Neutrophil (primary cell): ENCODE results near the gene PAN2.

Experiments used
- H3K27ac ChIP-seq: fragments of 200-600 bp; sonication (generic); 2 replicates; pipeline ENCODE4 v1.5.1; 2016; ENCODE audit warnings: mild to moderate bottlenecking, moderate library complexity
- H3K27me3 ChIP-seq: fragments of 200-600 bp; sonication (generic); 2 replicates; pipeline ENCODE4 v1.6.0; 2016; ENCODE audit warnings: mild to moderate bottlenecking
- H3K36me3 ChIP-seq: fragments of 200-600 bp; sonication (generic); 2 replicates; pipeline ENCODE4 v1.5.1; 2017
- H3K4me1 ChIP-seq, 2 experiments: fragments of 200-600 bp in 1 of 2; sonication (generic) in 1 of 2; 1 replicate in 1 of 2; 2 replicates in 1 of 2; pipeline versions ENCODE4 v1.5.1 to v1.6.1; 2013 to 2016; ENCODE audit warnings: low read depth in 1 of 2, low read length in 1 of 2, mild to moderate bottlenecking in 1 of 2, moderate library complexity in 1 of 2; ENCODE audit not compliant: control insufficient read depth in 1 of 2, insufficient read depth in 1 of 2
- H3K4me3 ChIP-seq, 2 experiments: fragments of 200-600 bp in 1 of 2; sonication (generic) in 1 of 2; 1 replicate in 1 of 2; 2 replicates in 1 of 2; pipeline ENCODE4 v1.5.1; 2013 to 2016; ENCODE audit warnings: low read depth in 1 of 2, low read length in 1 of 2, mild to moderate bottlenecking in 1 of 2, moderate library complexity in 1 of 2
- H3K9me3 ChIP-seq: fragments of 200-600 bp; sonication (generic); 2 replicates; pipeline ENCODE4 v1.5.1; 2016
- CTCF ChIP-seq: fragments of 200-600 bp; sonication (generic); IDR thresholded peaks from 2 replicates; pipeline ENCODE4 v1.5.1; 2016; ENCODE audit warnings: antibody characterized with exemption

PAN2 gene

DNA sequence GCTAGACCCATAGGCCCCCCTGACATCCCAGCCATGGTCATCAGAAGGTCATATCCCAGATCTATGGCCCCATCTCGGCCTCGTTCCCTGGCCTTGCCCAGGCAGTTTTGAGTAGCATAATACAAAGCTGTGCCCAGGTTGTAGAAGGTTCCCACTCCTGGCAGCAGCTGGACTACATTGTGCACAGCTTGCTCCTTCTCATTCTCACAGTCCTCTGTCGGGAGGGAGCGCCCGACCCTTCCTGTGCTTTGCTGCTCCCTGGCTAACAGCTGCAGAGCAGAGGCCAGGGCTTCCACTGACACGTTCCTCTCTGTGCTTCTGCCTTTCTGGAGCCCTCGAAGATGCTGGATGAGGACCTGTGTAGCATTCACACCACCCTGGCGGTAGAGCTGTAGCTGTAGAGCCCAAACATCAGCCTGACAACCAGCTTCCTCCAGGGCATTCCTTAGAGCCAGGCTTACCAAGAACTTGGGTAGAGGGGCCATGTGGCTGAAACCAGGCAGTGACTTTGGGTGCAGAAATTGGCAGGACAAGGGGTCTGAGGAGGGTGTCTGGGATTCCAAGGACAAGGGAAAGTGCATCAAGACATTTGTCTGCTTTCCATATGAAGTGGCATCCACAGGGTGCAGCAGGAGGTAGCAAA lies 27.8 kb upstream of the PAN2 start:
- no peak for TF ChIP-seq CTCF
- no peaks in the 10 kb centered on the region for H3K9me3 ChIP-seq
- H3K27ac ChIP-seq: peak overlapping the region; percentile 85
- no peaks in the 10 kb centered on the region for H3K27me3 ChIP-seq
- H3K4me3 ChIP-seq: no peak overlapping the region
- peaks cover 17 to 18% of the 10 kb centered on the region in 2 experiments for H3K4me1 ChIP-seq
- peaks cover 1% of the 10 kb centered on the region for H3K36me3 ChIP-seq

- H3K4me1 ChIP-seq: peaks cover 17 to 18% of the 10 kb centered on the region in 2 experiments
- H3K27me3 ChIP-seq: no peaks in the 10 kb centered on the region
- TF ChIP-seq CTCF: peak; percentile 59
- H3K36me3 ChIP-seq: peaks cover 16% of the 10 kb centered on the region
- no peaks in the 10 kb centered on the region for H3K9me3 ChIP-seq
- H3K4me3 ChIP-seq: peak within 1 kb of the TSS; percentile 78 to 79
- H3K27ac ChIP-seq: peak within 1 kb of the TSS; percentile 85
These were observed 26.3 kb upstream of the PAN2 start, which contains the start of gene STAT2 for GRCh38 chr12:56359851-56360767. TSS of gene STAT2 (minus strand) at chr12:56360107. CDS start at chr12:56356571, 3,536 bp downstream.

DNA sequence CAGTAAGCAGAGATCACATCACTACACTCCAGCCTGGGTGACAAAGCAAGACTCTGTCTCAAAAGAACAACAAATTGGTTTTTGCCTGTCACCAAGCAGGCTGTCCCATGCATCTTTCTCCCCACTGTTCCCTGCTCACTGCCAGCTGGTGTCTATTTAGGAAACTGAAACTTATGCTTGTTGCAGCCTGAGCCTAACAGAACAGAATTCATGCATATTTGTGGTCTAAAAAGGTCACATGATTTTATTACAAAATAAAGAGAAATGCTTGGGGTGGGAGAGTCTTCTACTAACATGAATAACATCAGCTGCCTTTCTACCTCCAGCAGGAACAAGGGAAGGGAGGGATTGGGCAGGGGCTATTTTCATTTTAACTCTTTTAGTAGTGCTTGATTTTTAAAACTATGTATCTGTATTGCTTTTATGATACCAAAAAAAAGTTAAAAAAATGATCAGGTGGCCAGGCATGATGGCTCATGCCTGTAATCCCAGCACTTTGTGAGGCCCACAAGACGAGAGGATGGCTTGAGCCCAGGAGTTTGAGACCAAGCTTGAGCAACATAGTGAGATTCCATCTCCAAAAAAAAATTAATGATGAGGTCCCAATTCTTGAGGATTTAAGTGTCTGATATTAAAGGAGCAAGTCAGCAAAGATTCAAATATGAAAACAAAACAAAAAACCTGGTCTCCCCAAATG lies 25.2 kb upstream of the PAN2 start:
- Histone ChIP-seq H3K9me3 (no peaks in the 10 kb centered on the region), H3K27ac (peak overlapping the region; percentile 85), H3K4me3 (peak overlapping the region; percentile 78 to 79), H3K27me3 (no peaks in the 10 kb centered on the region), H3K4me1 (peaks cover 17 to 18% of the 10 kb centered on the region in 2 experiments), H3K36me3 (peaks cover 28% of the 10 kb centered on the region)
- no peak for TF ChIP-seq CTCF

DNA sequence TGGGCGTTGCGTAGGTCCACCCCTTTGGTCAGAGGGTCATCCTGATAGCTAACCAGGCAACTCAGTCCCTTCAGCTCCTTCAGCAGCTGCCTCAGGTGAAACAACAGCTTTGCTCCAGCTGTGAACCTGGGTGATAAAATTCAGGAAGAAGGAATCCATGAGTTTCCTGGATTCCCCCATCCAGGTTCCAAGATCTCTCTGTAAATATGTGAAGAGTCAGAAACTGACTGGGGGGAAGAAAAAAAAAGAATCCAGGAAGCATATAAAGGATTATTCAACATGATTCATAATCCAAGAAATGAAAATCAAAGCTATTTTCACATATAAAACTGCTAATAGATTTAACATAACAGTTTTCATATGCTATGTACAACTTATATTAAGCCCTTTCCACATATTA lies 17.5 kb upstream of the PAN2 start:
- Histone ChIP-seq H3K27ac (no peak overlapping the region), H3K4me1 (no peaks in the 10 kb centered on the region), H3K36me3 (peaks cover 97% of the 10 kb centered on the region), H3K9me3 (no peaks in the 10 kb centered on the region), H3K27me3 (no peaks in the 10 kb centered on the region), H3K4me3 (no peak overlapping the region)
- no peak for TF ChIP-seq CTCF

- Histone ChIP-seq H3K4me3 (no peak overlapping the region), H3K36me3 (peaks cover 97% of the 10 kb centered on the region), H3K4me1 (no peaks in the 10 kb centered on the region), H3K27ac (no peak overlapping the region), H3K9me3 (no peaks in the 10 kb centered on the region), H3K27me3 (no peaks in the 10 kb centered on the region)
- TF ChIP-seq CTCF: no peak
These were observed 16.9 kb upstream of the PAN2 start for GRCh38 chr12:56350662-56351061.
